IPS DF 19.7 (cell line): Measurements from ENCODE around the gene TMSB15C.

Experiments used
- DNase-seq: peaks from one replicate; pipeline ENCODE4 v3.0.0-alpha.2; 2013; ENCODE audit warnings: low read depth, low spot score

The TMSB15C gene

GRCh38 chrX:104045642-104046041 lies 30.4 kb downstream of the TMSB15C start:
- DNase-seq: no peak

DNA sequence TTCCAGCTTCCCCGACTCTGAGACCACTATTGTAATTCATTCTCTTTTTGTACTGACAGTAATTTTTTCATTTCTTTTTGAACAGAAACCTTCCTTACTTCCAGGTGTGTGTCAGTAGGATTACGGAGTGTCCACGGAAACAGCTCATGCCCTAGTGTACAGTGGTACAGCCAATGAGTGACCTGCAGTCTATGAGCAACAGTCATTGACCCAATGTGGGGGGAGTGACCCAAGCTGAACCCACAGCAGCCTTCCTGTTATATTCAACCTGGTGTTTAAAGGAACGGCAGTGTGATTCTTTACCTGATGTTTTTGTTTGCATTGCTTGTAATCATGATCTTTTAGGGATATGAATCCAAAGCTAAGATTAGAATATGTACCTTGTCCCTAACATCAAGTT lies 35.0 kb downstream of the TMSB15C start:
- no peak for DNase-seq

DNA sequence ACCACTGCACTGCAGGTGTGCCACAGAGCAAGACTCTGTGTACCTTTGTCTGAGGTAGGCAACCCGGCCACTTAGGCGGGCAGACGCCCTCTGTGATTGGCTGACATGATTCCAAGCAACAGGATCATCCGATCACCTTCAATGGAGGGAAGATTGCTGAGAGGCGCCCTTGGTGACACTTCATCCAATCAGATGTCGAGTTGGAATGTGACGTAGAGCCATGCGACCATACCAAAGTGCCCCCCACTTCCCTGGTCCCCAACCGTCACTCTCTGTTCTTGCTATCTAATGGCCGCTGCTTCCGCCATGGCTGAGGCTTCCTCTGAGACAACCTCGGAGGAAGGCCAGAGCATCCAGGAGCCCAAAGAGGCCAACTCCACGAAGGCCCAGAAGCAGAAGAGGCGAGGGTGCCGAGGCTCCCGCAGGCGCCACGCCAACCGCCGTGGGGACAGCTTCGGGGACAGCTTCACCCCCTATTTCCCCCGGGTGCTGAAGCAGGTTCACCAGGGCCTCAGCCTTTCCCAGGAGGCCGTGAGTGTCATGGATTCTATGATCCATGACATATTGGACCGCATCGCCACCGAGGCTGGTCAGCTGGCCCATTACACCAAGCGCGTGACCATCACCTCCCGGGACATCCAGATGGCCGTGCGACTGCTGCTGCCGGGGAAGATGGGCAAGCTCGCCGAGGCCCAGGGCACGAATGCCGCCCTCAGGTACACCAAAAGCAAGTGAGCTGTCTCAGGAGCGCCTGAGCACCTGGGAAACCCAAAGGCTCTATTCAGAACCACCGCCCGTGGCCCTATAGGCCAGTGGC lies 36.1 kb downstream of the TMSB15C start, which contains the start of gene H2BW2:
TSS of gene H2BW2 (plus strand) at position 268 of the 817 bp plus-strand sequence. CDS start at position 307, 39 bp downstream.
- no peak for DNase-seq
